ENCODE measurements around the gene GPSM1.

GPSM1 gene

DNA sequence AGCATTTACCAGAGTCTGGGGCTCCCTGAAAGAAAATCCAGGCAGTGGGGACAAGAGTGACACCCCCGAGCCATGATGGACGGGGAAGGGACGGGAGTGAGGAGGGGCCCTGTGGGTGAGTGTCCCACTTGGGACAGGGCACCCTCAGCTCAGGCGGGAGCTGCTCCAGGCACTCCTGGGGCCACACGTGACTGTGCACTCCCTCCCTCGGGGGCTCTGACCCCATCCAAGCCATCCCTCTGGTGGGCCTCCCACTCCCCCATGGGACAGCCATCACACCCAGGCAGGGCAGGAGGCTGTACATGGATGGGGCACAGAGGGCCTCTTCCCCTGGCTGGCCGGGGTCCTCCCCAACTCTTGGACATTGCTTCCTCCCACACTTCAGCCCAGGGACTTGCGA, 49.1 kb downstream of the GPSM1 start:
- DNase-seq (ENCODE audit: insufficient read length, low spot score) (no peak), FAIRE-seq (no peak)
- TF ChIP-seq, protein P1, sequence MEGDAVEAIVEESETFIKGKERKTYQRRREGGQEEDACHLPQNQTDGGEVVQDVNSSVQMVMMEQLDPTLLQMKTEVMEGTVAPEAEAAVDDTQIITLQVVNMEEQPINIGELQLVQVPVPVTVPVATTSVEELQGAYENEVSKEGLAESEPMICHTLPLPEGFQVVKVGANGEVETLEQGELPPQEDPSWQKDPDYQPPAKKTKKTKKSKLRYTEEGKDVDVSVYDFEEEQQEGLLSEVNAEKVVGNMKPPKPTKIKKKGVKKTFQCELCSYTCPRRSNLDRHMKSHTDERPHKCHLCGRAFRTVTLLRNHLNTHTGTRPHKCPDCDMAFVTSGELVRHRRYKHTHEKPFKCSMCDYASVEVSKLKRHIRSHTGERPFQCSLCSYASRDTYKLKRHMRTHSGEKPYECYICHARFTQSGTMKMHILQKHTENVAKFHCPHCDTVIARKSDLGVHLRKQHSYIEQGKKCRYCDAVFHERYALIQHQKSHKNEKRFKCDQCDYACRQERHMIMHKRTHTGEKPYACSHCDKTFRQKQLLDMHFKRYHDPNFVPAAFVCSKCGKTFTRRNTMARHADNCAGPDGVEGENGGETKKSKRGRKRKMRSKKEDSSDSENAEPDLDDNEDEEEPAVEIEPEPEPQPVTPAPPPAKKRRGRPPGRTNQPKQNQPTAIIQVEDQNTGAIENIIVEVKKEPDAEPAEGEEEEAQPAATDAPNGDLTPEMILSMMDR (IDR thresholded peaks at IDR 0.05; ENCODE audit: insufficient read depth, missing control alignments): no peak

DNA sequence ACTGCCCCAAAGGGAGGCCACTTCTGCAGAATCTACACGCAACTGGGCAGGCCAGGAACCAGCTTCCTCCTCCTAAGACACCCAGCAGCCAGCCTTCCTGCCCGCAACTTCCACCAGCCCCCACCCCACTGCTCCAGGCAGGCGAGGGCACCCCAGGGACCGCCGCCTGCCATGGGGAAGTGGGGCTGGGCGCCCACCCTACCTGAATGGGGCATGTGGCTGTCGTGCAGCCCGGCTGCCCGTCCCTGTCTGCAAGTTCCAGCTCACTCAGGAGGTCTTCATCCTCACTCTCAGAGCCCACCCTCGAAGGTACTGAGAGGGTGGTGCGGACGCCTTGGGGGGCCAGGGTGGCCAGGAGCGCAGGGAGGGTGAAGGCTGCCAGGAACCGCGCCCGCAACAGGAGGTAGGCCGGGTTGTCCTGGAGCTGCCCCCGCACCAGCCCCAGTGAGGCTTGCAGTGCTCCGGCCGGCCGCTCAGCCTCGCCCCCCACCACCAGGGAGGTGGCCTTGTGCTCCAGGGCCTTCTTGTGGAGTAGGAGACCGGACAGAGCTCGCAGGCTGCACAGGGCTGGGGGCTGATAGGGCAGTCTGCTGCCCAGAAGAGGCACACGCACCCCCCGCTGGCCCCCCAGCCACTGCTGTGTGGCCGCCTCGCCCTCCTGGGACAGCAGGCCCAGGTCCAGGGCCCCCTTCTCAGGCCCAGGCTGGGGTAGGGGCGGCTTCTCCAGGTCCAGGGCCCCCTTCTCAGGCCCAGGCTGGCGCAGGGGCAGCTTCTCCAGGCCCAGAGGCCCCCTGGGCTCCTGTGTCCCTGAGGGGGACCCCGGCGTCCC, 50.2 kb downstream of the GPSM1 start:
- TF ChIP-seq, protein P1 (IDR thresholded peaks at IDR 0.05; ENCODE audit: insufficient read depth, missing control alignments): no peak
- no peak for FAIRE-seq

DNA sequence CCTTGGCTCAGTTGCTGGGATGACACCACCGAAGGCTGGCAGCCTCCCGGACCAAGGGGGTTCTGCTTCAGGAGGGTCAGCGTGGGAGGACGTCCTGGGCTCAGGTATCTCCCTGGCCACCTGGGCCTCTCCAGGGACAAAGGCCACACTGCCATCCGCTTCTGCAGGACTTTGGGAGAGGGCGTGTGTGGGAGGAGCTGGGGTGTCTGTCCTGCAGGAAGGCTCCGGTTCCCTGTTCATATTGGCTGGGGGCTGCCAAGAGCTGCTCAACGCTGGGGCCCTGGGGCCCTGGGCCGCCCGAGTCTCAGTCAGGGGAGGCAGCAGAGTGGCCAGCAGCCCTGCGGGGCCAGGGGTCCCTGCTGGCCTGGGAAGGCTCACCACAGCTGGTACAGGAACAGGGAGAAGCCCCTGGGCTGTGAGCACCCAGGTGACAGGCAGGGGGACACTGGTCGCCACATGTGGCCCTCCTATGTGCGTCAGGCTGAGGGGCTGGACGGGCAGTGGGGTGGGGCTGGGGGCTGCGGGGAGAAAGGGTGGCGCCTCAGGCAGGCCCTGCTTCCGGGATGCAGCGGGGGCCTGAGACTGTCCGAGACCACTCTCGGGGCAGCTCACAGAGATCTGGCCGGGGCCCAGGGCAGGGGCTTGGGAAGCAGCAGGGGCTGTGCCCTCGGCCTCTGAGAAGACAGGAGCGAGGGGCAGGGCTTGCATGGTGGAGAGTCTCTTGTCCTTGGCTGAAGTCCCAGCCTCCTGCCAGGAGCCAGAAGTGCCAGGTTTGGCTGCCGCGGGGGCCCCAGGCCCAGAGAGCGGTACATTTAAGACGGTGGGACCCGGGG, 51.0 kb downstream of the GPSM1 start:
- TF ChIP-seq, protein P1 (IDR thresholded peaks at IDR 0.05; ENCODE audit: insufficient read depth, missing control alignments): no peak
- FAIRE-seq: no peak
- DNase-seq (ENCODE audit: insufficient read length, low spot score): no peak

More for the DNA sequence above, 50.2 kb downstream of the GPSM1 start:
- no peak for DNase-seq (ENCODE audit: insufficient read length, low spot score)

DNA sequence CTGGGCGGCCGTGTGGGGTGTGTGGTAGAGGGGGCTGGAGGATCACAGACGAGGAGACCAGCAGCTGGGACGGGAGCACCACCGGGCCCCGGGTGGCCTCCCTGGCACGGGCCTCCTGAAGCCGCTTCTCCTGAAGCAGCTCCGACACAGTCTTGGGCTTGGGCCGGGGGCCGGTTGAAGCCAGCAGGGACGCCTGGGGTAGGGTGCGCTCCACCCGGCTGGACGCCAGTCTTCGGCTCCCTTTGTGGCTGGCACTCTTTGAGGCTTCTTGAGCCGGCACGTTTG, 51.6 kb downstream of the GPSM1 start:
- no peak for DNase-seq (ENCODE audit: insufficient read length, low spot score)
- TF ChIP-seq, protein P1 (IDR thresholded peaks at IDR 0.05; ENCODE audit: insufficient read depth, missing control alignments): no peak

DNA sequence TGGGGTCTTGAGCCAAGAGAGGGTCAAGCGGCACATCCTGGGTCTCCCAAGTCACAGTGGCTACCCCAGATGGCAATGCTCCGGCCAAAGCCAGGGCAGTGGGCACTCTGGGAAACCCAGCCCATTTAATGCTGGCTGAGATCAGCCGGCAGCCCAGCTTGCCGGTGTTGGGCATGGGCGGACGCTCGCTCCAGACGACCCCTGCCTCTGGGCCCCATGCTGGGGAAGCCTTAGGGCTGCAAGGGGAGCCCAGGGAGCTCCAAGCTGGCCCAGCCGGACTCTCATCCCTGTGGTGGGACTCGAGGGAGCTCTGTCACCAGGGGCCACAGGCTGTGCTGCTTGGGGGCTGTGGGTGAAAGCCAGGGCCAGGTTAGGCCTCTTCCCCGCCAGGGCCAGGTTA, 52.1 kb downstream of the GPSM1 start:
- no peak for FAIRE-seq
- DNase-seq (ENCODE audit: insufficient read length, low spot score): no peak
- TF ChIP-seq, protein P1 (IDR thresholded peaks at IDR 0.05; ENCODE audit: insufficient read depth, missing control alignments): no peak

More for the DNA sequence above, 51.6 kb downstream of the GPSM1 start:
- FAIRE-seq: no peak

DNA sequence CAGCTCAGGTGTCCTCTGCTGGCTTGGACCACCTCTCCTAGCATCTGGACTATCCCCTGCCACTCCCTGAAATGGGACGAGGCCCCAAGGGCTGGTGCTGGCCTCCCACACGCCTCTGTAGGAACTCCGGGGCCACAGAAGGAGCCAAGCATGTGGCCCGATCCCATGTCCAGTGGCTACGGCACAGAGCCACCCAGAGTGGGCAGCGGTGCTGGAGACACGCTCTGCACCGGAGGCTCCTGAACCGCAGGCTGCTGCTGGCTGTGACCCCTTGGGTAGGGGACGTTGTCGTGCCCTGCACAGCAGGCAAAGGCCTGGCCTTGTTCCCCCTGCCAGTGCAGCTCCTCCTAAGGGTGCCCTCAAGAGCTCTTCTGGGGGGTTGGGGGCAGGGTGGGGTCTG, 52.6 kb downstream of the GPSM1 start:
- no peak for DNase-seq (ENCODE audit: insufficient read length, low spot score)
- TF ChIP-seq, protein P1 (IDR thresholded peaks at IDR 0.05; ENCODE audit: insufficient read depth, missing control alignments): no peak
- no peak for FAIRE-seq

DNA sequence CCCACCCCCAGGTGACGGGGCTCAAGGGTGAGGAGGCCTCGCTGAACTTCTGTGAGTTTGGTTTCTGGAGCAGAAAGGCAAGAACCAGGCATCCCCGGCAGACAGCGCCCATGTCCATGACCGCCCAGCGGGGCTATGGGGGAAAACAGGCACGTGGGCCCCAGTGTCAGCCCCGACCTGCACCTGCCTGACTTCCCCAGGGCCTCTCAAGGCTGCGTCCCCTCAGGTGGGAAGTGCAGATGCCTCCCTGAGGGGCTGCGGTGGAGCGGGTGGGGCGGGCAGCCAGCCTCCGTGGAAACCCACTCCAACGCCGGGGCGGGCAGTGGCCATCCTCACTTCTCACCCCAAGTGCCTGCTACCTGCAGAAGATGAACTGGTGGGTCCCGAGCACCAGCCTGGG, 53.0 kb downstream of the GPSM1 start:
- FAIRE-seq (no peak), DNase-seq (ENCODE audit: insufficient read length, low spot score) (no peak)
- TF ChIP-seq, protein P1 (IDR thresholded peaks at IDR 0.05; ENCODE audit: insufficient read depth, missing control alignments): no peak
